GM23338 (cell line): ENCODE measurements around the gene EMILIN3. TPM values are rescaled to one million over a fixed set of nuclear protein-coding genes. Genes with fewer than 3 reads are reported as not detected.

Experiments
- ATAC-seq: fragments of 200-7000 bp; cut with Tn5 transposase; 3 replicates; pipeline ENCODE4 v1.9.1; 2020
- DNase-seq: peaks from one replicate; pipeline ENCODE4 v3.0.0-alpha.2; 2015; ENCODE audit warnings: low spot score
- H2AFZ ChIP-seq: fragments of 200-600 bp; sonication (generic); 2 replicates; pipeline ENCODE4 v1.8.0; 2016; ENCODE audit warnings: antibody characterized with exemption, mild to moderate bottlenecking, moderate library complexity
- H3F3A ChIP-seq: fragments of 200-600 bp; sonication (generic); replicated peaks from 2 replicates; pipeline ENCODE4 v1.8.0; 2017; ENCODE audit warnings: antibody characterized with exemption, mixed run types, low read depth
- H3K27ac ChIP-seq: fragments of 200-600 bp; sonication (generic); 2 replicates; pipeline ENCODE4 v1.6.1; 2016; ENCODE audit warnings: low read depth
- H3K27me3 ChIP-seq: fragments of 200-600 bp; sonication (generic); 2 replicates; pipeline ENCODE4 v1.8.0; 2016; ENCODE audit warnings: mild to moderate bottlenecking, mixed run types, moderate library complexity; ENCODE audit not compliant: insufficient read depth
- H3K36me3 ChIP-seq: fragments of 200-600 bp; sonication (generic); 2 replicates; pipeline ENCODE4 v1.8.0; 2016; ENCODE audit warnings: mild to moderate bottlenecking; ENCODE audit not compliant: insufficient read depth
- H3K4me1 ChIP-seq: fragments of 200-600 bp; sonication (generic); 2 replicates; pipeline ENCODE4 v1.8.0; 2016; ENCODE audit warnings: mild to moderate bottlenecking, moderate library complexity; ENCODE audit not compliant: insufficient read depth
- H3K4me2 ChIP-seq: fragments of 200-600 bp; sonication (generic); 2 replicates; pipeline ENCODE4 v1.7.1; 2017; ENCODE audit warnings: mixed run types
- H3K4me3 ChIP-seq: fragments of 200-600 bp; sonication (generic); 2 replicates; pipeline ENCODE4 v1.6.1; 2016; ENCODE audit warnings: mixed run types
- H3K79me2 ChIP-seq: fragments of 200-600 bp; sonication (generic); replicated peaks from 2 replicates; pipeline ENCODE4 v1.8.0; 2017; ENCODE audit warnings: mild to moderate bottlenecking; ENCODE audit not compliant: insufficient read depth
- H3K9me2 ChIP-seq: fragments of 200-600 bp; sonication (generic); 2 replicates; pipeline ENCODE4 v1.8.0; 2017; ENCODE audit not compliant: insufficient read depth
- H4K20me1 ChIP-seq: fragments of 200-600 bp; sonication (generic); replicated peaks from 2 replicates; pipeline ENCODE4 v1.8.0; 2017; ENCODE audit warnings: mild to moderate bottlenecking; ENCODE audit not compliant: insufficient read depth
- H3K27ac Mint-ChIP-seq: 2 replicates; pipeline ENCODE4 v1.8.0; 2020; ENCODE audit warnings: inconsistent platforms, mild to moderate bottlenecking, moderate library complexity, mixed read lengths
- H3K27me3 Mint-ChIP-seq: 3 replicates; pipeline ENCODE4 v1.8.0; 2022; ENCODE audit warnings: low read depth, mild to moderate bottlenecking, moderate library complexity, mixed read lengths, inconsistent platforms; ENCODE audit not compliant: insufficient read depth, poor library complexity
- H3K36me3 Mint-ChIP-seq: 3 replicates; pipeline ENCODE4 v1.8.0; 2021; ENCODE audit warnings: low read depth, mild to moderate bottlenecking, inconsistent platforms, moderate library complexity, mixed read lengths
- H3K4me1 Mint-ChIP-seq: 3 replicates; pipeline ENCODE4 v1.8.0; 2020; ENCODE audit warnings: mild to moderate bottlenecking, inconsistent platforms, mixed read lengths
- H3K4me3 Mint-ChIP-seq: 3 replicates; pipeline ENCODE4 v1.8.0; 2021; ENCODE audit warnings: moderate library complexity, mild to moderate bottlenecking, inconsistent platforms, mixed read lengths
- H3K9me3 Mint-ChIP-seq: 3 replicates; pipeline ENCODE4 v1.8.0; 2020; ENCODE audit warnings: moderate library complexity, mild to moderate bottlenecking, inconsistent platforms, mixed read lengths
- EZH2 ChIP-seq: fragments of 200-600 bp; sonication (generic); IDR thresholded peaks from one replicate; pipeline ENCODE4 v1.8.0; 2017; ENCODE audit warnings: antibody characterized with exemption, mild to moderate bottlenecking, low read depth; ENCODE audit not compliant: unreplicated experiment
- EZH2phosphoT487 ChIP-seq: fragments of 200-600 bp; sonication (generic); IDR thresholded peaks from one replicate; pipeline ENCODE4 v1.8.1; 2018; ENCODE audit warnings: antibody characterized with exemption; ENCODE audit not compliant: unreplicated experiment
- JUNB ChIP-seq: IDR thresholded peaks from one replicate; pipeline ENCODE4 v1.6.1; 2016; ENCODE audit warnings: antibody characterized with exemption; ENCODE audit not compliant: unreplicated experiment
- NANOG ChIP-seq: IDR thresholded peaks from 2 replicates; pipeline ENCODE4 v1.6.1; 2016; ENCODE audit warnings: antibody characterized with exemption, borderline replicate concordance
- STAT1 ChIP-seq: IDR thresholded peaks from one replicate; pipeline ENCODE4 v1.6.1; 2016; ENCODE audit warnings: antibody characterized with exemption; ENCODE audit not compliant: unreplicated experiment
- ZNF114 ChIP-seq: fragments of 250-450 bp; sonication (Bioruptor Pico); IDR thresholded peaks from 2 replicates; pipeline ENCODE4 v1.5.0; 2020; ENCODE audit warnings: mild to moderate bottlenecking, moderate library complexity
- ZNF331 ChIP-seq: fragments of 250-450 bp; sonication (Bioruptor Pico); IDR thresholded peaks from 2 replicates; pipeline ENCODE4 v1.5.0; 2020; ENCODE audit warnings: low read depth, mild to moderate bottlenecking, moderate library complexity
- polyA plus RNA-seq: library from polyadenylated mRNA; unstranded; fragments of >200 nt; fragmentation: Nextera tagmentation; extraction: Ambion mirVana; gene quantifications from 2 replicates; pipeline ENCODE4 v1.2.1, GENCODE V29; 2016
- total RNA-seq: library from RNA; depleted of rRNA; stranded (reverse); fragments of >200 nt; shearing (Covaris generic); gene quantifications from 2 replicates; pipeline ENCODE4 v1.2.3, GENCODE V29; 2014
- TF ChIP-seq, protein P1 (sequence below), 2 experiments: fragments of 200-600 bp in 1 of 2; sonication (generic) in 1 of 2; conservative IDR thresholded peaks; 2 replicates each; pipeline versions ENCODE4 v1.5.1 to v1.6.1; 2016 to 2017; ENCODE audit warnings: antibody characterized with exemption in 2 of 2, low read depth in 2 of 2, mild to moderate bottlenecking in 2 of 2, moderate library complexity in 1 of 2
- TF ChIP-seq, protein P2 (sequence below): IDR thresholded peaks from one replicate; pipeline ENCODE4 v1.6.1; 2018; ENCODE audit warnings: antibody characterized with exemption; ENCODE audit not compliant: unreplicated experiment

Gene EMILIN3
- total and polyA plus RNA-seq, 2 experiments from 2014 or later = 0.53 to 6.6 TPM

DNA sequence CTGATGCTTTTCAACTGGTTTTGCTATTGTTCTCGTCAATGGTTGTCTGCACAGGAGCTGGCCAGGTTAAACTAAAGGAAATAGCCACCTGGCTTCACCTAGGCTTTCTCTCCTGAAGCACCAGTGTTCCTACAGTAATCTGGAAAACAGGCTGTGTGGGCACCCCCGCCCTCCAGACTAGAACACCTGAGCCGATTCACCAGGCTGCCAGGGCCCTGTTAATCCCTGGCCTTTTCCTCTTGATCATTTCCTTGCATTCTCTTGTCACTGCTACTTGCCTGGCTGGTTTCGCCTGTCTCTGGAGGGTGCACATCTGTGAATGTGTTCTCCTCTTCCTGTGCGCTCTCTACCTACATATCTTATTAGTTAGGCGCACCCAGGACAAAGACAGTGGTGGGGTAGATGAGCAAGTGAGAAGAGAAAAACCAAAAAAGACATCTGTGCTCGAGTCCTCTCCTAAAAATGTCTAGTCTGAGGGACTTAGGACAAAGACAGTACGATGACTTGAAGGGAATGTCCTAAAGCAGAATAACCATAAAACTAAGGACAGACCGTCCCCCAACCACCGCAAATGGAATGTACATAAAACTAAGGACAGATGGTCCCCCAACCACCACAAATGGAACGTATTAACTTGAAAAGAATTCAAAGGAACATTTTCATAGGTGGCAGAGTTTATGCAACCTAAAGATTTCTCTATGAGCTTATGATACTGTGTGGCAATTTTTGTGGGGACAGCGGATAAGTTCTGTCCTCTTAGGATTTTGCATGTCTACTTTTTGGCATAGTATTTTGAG, 45.9 kb upstream of the EMILIN3 start (continued):
- TF ChIP-seq EZH2 (no peak), NANOG (no peak), ZNF114 (CRISPR knock-in tag) (no peak), EZH2phosphoT487 (no peak), JUNB (no peak), STAT1 (no peak), ZNF331 (no peak)
- TF ChIP-seq, protein P1, sequence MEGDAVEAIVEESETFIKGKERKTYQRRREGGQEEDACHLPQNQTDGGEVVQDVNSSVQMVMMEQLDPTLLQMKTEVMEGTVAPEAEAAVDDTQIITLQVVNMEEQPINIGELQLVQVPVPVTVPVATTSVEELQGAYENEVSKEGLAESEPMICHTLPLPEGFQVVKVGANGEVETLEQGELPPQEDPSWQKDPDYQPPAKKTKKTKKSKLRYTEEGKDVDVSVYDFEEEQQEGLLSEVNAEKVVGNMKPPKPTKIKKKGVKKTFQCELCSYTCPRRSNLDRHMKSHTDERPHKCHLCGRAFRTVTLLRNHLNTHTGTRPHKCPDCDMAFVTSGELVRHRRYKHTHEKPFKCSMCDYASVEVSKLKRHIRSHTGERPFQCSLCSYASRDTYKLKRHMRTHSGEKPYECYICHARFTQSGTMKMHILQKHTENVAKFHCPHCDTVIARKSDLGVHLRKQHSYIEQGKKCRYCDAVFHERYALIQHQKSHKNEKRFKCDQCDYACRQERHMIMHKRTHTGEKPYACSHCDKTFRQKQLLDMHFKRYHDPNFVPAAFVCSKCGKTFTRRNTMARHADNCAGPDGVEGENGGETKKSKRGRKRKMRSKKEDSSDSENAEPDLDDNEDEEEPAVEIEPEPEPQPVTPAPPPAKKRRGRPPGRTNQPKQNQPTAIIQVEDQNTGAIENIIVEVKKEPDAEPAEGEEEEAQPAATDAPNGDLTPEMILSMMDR (conservative IDR thresholded peaks at IDR 0.05; ENCODE audit: low read depth in 2 of 2) = no peak
- TF ChIP-seq, protein P2, sequence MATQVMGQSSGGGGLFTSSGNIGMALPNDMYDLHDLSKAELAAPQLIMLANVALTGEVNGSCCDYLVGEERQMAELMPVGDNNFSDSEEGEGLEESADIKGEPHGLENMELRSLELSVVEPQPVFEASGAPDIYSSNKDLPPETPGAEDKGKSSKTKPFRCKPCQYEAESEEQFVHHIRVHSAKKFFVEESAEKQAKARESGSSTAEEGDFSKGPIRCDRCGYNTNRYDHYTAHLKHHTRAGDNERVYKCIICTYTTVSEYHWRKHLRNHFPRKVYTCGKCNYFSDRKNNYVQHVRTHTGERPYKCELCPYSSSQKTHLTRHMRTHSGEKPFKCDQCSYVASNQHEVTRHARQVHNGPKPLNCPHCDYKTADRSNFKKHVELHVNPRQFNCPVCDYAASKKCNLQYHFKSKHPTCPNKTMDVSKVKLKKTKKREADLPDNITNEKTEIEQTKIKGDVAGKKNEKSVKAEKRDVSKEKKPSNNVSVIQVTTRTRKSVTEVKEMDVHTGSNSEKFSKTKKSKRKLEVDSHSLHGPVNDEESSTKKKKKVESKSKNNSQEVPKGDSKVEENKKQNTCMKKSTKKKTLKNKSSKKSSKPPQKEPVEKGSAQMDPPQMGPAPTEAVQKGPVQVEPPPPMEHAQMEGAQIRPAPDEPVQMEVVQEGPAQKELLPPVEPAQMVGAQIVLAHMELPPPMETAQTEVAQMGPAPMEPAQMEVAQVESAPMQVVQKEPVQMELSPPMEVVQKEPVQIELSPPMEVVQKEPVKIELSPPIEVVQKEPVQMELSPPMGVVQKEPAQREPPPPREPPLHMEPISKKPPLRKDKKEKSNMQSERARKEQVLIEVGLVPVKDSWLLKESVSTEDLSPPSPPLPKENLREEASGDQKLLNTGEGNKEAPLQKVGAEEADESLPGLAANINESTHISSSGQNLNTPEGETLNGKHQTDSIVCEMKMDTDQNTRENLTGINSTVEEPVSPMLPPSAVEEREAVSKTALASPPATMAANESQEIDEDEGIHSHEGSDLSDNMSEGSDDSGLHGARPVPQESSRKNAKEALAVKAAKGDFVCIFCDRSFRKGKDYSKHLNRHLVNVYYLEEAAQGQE = no peak

DNA sequence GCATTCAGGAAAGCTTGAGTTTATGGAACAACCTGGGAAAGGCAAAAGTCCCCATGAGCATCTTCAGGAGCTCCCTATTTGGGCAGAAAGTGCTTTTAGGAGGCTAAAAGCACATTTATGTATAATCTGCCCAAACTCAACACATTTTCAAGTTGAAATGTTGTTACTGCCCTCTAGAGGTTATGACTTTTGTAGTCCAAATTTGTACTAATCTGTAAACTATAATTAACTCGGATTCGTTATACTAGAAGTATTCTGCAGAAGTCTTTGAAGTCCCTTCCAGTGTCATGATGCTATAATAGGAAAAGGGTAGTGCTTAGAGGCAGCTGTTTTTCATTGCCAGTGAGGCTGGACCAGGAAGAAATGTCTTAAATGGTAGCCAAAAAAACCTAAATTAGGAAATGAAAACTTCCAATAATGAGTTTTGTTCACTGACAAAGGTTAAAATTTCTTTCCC, 44.8 kb upstream of the EMILIN3 start:
- Mint-ChIP-seq H3K27ac (no peak overlapping the region), H3K4me3 (no peak overlapping the region), H3K27me3 (no peaks in the 10 kb centered on the region), H3K9me3 (no peaks in the 10 kb centered on the region; the same call in 2 of the 3 replicates), H3K36me3 (peaks cover 75% of the 10 kb centered on the region), H3K4me1 (no peaks in the 10 kb centered on the region)
- DNase-seq = peak; percentile 28
- TF ChIP-seq JUNB (no peak), ZNF114 (CRISPR knock-in tag) (no peak)
- TF ChIP-seq, protein P1 (conservative IDR thresholded peaks at IDR 0.05; ENCODE audit: low read depth in 2 of 2) = peak in 1 of 2 experiments; percentile 50; a peak in 3 of 4 replicates
- TF ChIP-seq, protein P2 = no peak
- Histone ChIP-seq H3K79me2 (no peaks in the 10 kb centered on the region), H3K4me3 (no peak overlapping the region), H4K20me1 (peaks cover 6% of the 10 kb centered on the region; the same call in 1 of the 2 replicates), H3K36me3 (peaks cover 39% of the 10 kb centered on the region), H3K4me1 (no peaks in the 10 kb centered on the region), H3K4me2 (no peak overlapping the region), H3K27ac (no peak overlapping the region), H3K9me2 (no peaks in the 10 kb centered on the region), H2AFZ (no peak overlapping the region), H3K27me3 (no peaks in the 10 kb centered on the region), H3F3A (no peaks in the 10 kb centered on the region)
- ATAC-seq = no peak
